ENCODE results near the gene LMNTD1.
"Not testable (repeated sequence)": the region's sequence is repeated elsewhere in the genome, so short reads cannot be mapped to it uniquely, and the experiment has no call there.

Gene LMNTD1

GRCh38 chr12:25426821-25427220, 126.3 kb downstream of the LMNTD1 start:
- not testable (repeated sequence) for DNase-seq

All from NCI-H2029 treated with DMSO at 0.1 percent for 48 hours (cell line).